Epithelial cell of esophagus (primary cell): ENCODE data around the gene NAA20.

Experiments
- DNase-seq: peaks from one replicate; pipeline ENCODE4 v3.0.0; 2010; ENCODE audit warnings: low read depth
- H3K4me3 ChIP-seq: 2 replicates; pipeline ENCODE4 v1.5.1; 2011; ENCODE audit warnings: mild to moderate bottlenecking, low read length, control low read depth
- CTCF ChIP-seq: IDR thresholded peaks from 2 replicates; pipeline ENCODE4 v1.5.1; 2011; ENCODE audit warnings: low read depth, mild to moderate bottlenecking, low read length, control low read depth, inconsistent platforms; ENCODE audit not compliant: insufficient read depth; ENCODE audit errors: missing control alignments

Gene NAA20

DNA sequence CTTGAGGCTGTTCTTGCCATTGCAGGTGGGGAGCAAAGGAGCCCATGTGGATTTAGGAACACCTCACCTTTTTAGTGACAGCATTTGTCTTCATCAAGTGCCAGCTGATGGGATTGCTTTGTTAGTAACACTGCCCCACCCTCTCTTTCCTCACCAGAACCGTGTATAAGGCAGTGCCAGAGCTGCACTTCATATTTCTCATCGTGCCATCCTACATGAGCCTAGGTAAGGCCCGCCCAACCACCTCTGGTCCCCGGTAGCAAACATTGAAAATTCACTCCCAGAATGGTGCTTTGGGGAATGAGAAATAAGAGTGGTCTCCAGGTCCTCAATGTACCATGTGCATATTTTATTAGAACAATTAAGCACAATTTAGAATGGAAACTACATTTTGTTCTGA is 57.9 kb downstream of the NAA20 start:
- no peak overlapping the region for H3K4me3 ChIP-seq
- TF ChIP-seq CTCF = no peak
- DNase-seq = no peak

- DNase-seq = peak; percentile 71
- TF ChIP-seq CTCF = no peak
- no peak overlapping the region for H3K4me3 ChIP-seq
Observed at GRCh38 chr20:20076297-20077065, 59.3 kb downstream of the NAA20 start.

DNA sequence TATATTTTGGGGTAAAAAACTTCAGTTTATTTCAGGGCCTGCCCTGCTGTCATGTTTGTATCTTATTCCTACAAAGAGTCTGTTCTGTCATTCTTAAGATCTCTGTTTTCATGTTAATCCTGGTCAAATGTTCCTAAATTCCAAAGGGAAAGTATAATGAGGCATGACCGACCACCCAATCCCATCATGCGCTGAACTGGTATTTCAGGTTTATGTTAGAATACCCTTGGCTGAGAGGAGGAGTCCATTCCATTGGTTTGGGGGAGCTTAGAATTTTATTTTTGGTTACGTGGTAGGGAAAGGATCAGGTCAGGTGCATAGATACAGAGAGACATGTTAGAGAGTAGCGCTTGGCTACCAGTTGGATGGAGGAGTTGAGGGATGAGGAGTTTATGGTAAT is 60.9 kb downstream of the NAA20 start:
- H3K4me3 ChIP-seq = no peak overlapping the region
- no peak for DNase-seq
- no peak for TF ChIP-seq CTCF

- H3K4me3 ChIP-seq = no peak overlapping the region
- no peak for TF ChIP-seq CTCF
- no peak for DNase-seq
Observed at GRCh38 chr20:20079102-20079784, 62.1 kb downstream of the NAA20 start.
